Body of pancreas (tissue), 4 donors: ENCODE measurements around the gene CFAP119. TPM values are rescaled to one million over a fixed set of nuclear protein-coding genes. Genes with fewer than 3 reads are reported as not detected.
A peak's percentile ranks its signal among the peaks of the same experiment; 100 is the strongest.

Source experiments
- ATAC-seq: fragments of 150-250 bp; one replicate; pipeline ENCODE4 v1.9.1; 2016
- DNase-seq, 4 donors: peaks; one replicate each; pipeline ENCODE4 v3.0.0-alpha.2; 2019
- H3K27ac ChIP-seq, 4 donors: fragments of 200-600 bp; sonication (generic); 1 replicate in 3 of 4; 2 replicates in 1 of 4; pipeline versions ENCODE4 v1.5.1 to v1.6.1; 2016 to 2019; ENCODE audit warnings: mild to moderate bottlenecking in 1 of 4, mixed read lengths in 1 of 4, moderate library complexity in 1 of 4
- H3K27me3 ChIP-seq, 2 donors: fragments of 200-600 bp; sonication (generic); one replicate each; pipeline ENCODE4 v1.6.0; 2016; ENCODE audit warnings: mild to moderate bottlenecking in 1 of 2
- H3K36me3 ChIP-seq, 2 donors: fragments of 200-600 bp; sonication (generic); replicated peaks in 1 of 2; 2 replicates each; pipeline ENCODE4 v1.5.1; 2016; ENCODE audit warnings: low read depth in 2 of 2; ENCODE audit not compliant: insufficient read depth in 1 of 2
- H3K4me1 ChIP-seq: fragments of 200-600 bp; sonication (generic); one replicate; pipeline ENCODE4 v1.6.0; 2016
- H3K4me3 ChIP-seq, 2 donors: fragments of 200-600 bp; sonication (generic); 1 replicate in 1 of 2; 2 replicates in 1 of 2; pipeline ENCODE4 v1.5.1; 2016 to 2019
- H3K9me3 ChIP-seq, 3 donors: fragments of 200-600 bp; sonication (generic); 1 replicate in 2 of 3; 2 replicates in 1 of 3; pipeline ENCODE4 v1.5.1; 2016
- CTCF ChIP-seq, 7 experiments: fragments of 450-650 bp in 4 of 7; fragments of 200-600 bp in 3 of 7; sonication (generic) in 3 of 7; IDR thresholded peaks; one replicate each; pipeline ENCODE4 v1.5.1; 2016 to 2019; ENCODE audit warnings: antibody characterized with exemption in 7 of 7
- POLR2A ChIP-seq, 3 donors: fragments of 450-650 bp; IDR thresholded peaks; one replicate each; pipeline ENCODE4 v1.6.1; 2016; ENCODE audit warnings: antibody characterized with exemption in 3 of 3, mild to moderate bottlenecking in 2 of 3
- WGBS, 2 donors: methylation state at CpG; one replicate each; pipeline ENCODE4 v1.1.5; 2017; 5-methylcytosine and 5-hydroxymethylcytosine counted together
- intact Hi-C: fragments of 100-400 bp; cut with DNase I; formaldehyde crosslinking; loops from one replicate; pipeline ENCODE4 v1.15.1; 2023
- total RNA-seq, 2 donors: library from RNA; depleted of rRNA; stranded (reverse); fragments of >200 nt; gene quantifications; one replicate each; pipeline ENCODE4 v1.1.0, GENCODE V29; 2016

Gene CFAP119
- total RNA-seq, 2 donors from 2014 or later, result 1.6 to 28.0 TPM

- TF ChIP-seq POLR2A (IDR thresholded peaks at IDR 0.05), result no peak
- TF ChIP-seq CTCF (IDR thresholded peaks at IDR 0.05), result no peak
- no peak for ATAC-seq
- 83% methylated on average over 2 to 6 of the region's 7 CpGs for WGBS, 2 donors
- Histone ChIP-seq H3K4me3 (no peak overlapping the region), H3K27ac (no peak overlapping the region), H3K9me3 (no peaks in the 10 kb centered on the region), H3K36me3 (peaks cover 0 to 8% of the 10 kb centered on the region in 2 donors), H3K27me3 (no peaks in the 10 kb centered on the region), H3K4me1 (peaks cover 30% of the 10 kb centered on the region)
- DNase-seq, result no peak
- intact Hi-C loops, result no loop called here
Measured at GRCh38 chr16:30760001-30760559, 1.8 kb downstream of the CFAP119 start.

GRCh38 chr16:30758988-30759491 lies 2.8 kb downstream of the CFAP119 start:
- ATAC-seq (no peak), DNase-seq (peak in 1 of 4 donors; percentile 36)
- no peaks in the 10 kb centered on the region for H3K27me3 ChIP-seq
- H3K27ac ChIP-seq, result peak overlapping the region in 1 of 4 donors; percentile 44
- TF ChIP-seq POLR2A (IDR thresholded peaks at IDR 0.05) (no peak), CTCF (IDR thresholded peaks at IDR 0.05) (no peak)
- H3K9me3 ChIP-seq, result no peaks in the 10 kb centered on the region
- intact Hi-C loops, result no loop called here
- 71 to 87% methylated on average over 10 of the region's 10 CpGs for WGBS, 2 donors
- peaks cover 0 to under 1% of the 10 kb centered on the region in 2 donors for H3K36me3 ChIP-seq
- peaks cover 28% of the 10 kb centered on the region for H3K4me1 ChIP-seq
- no peak overlapping the region for H3K4me3 ChIP-seq

GRCh38 chr16:30757316-30757715 lies 4.5 kb downstream of the CFAP119 start:
- TF ChIP-seq POLR2A (IDR thresholded peaks at IDR 0.05) (no peak), CTCF (IDR thresholded peaks at IDR 0.05) (no peak)
- Histone ChIP-seq H3K9me3 (no peaks in the 10 kb centered on the region), H3K27ac (no peak overlapping the region), H3K27me3 (no peaks in the 10 kb centered on the region), H3K36me3 (peaks cover 0 to 7% of the 10 kb centered on the region in 2 donors), H3K4me3 (no peak overlapping the region), H3K4me1 (peaks cover 14% of the 10 kb centered on the region)
- 83 to 86% methylated on average over 7 of the region's 7 CpGs for WGBS, 2 donors
- intact Hi-C loops, result no loop called here
- no peak for ATAC-seq
- no peak for DNase-seq

GRCh38 chr16:30756781-30757100 lies 5.1 kb downstream of the CFAP119 start:
- TF ChIP-seq CTCF (IDR thresholded peaks at IDR 0.05) (no peak), POLR2A (IDR thresholded peaks at IDR 0.05) (no peak)
- intact Hi-C loops, result no loop called here
- H3K4me3 ChIP-seq, result no peak overlapping the region
- peaks cover 14% of the 10 kb centered on the region for H3K4me1 ChIP-seq
- no peak overlapping the region for H3K27ac ChIP-seq
- DNase-seq, result no peak
- 87 to 93% methylated on average over 12 to 13 of the region's 13 CpGs for WGBS, 2 donors
- peaks cover 0 to 7% of the 10 kb centered on the region in 2 donors for H3K36me3 ChIP-seq
- no peaks in the 10 kb centered on the region for H3K27me3 ChIP-seq
- ATAC-seq, result no peak
- H3K9me3 ChIP-seq, result no peaks in the 10 kb centered on the region
